PFSK-1 (cell line): Measurements from ENCODE around the gene SRRM2.

Experiments used
- FOXP2 ChIP-seq: optimal IDR thresholded peaks from 2 replicates; pipeline ENCODE3; 2011; ENCODE audit warnings: borderline replicate concordance, control low read depth, inconsistent platforms; ENCODE audit not compliant: insufficient read depth; ENCODE audit errors: extremely low read length, extremely low read depth
- POLR2AphosphoS5 ChIP-seq: IDR thresholded peaks from 2 replicates; pipeline ENCODE4 v1.6.1; 2012; ENCODE audit warnings: low read depth, mild to moderate bottlenecking, control low read depth, low read length, moderate library complexity
- REST ChIP-seq, 2 experiments: IDR thresholded peaks; 2 replicates each; pipeline versions ENCODE4 v1.6.1 to v1.8.0; 2011 to 2012; ENCODE audit warnings: low read depth in 2 of 2, low read length in 2 of 2, control low read depth in 1 of 2, inconsistent platforms in 1 of 2, mild to moderate bottlenecking in 1 of 2, moderate library complexity in 1 of 2; ENCODE audit not compliant: insufficient read depth in 1 of 2
- SIN3A ChIP-seq: IDR thresholded peaks from 2 replicates; pipeline ENCODE4 v1.6.1; 2012; ENCODE audit warnings: mild to moderate bottlenecking, low read length, moderate library complexity, borderline replicate concordance; ENCODE audit not compliant: insufficient read depth
- TAF1 ChIP-seq: IDR thresholded peaks from 2 replicates; pipeline ENCODE4 v1.6.1; 2012; ENCODE audit warnings: low read length, control low read depth, borderline replicate concordance; ENCODE audit not compliant: insufficient read depth

- TF ChIP-seq POLR2AphosphoS5 (no peak), SIN3A (no peak), TAF1 (no peak), REST (IDR thresholded peaks at IDR 0.05; ENCODE audit: insufficient read depth in 1 of 2, low read depth in 2 of 2, low read length in 2 of 2) (no peak), FOXP2 (no peak)
These were observed 44.2 kb upstream of the SRRM2 start for GRCh38 chr16:2708290-2708639.
